ENCODE results near the gene ATP8B3. TPM values are rescaled to one million over a fixed set of nuclear protein-coding genes. Genes with fewer than 3 reads are reported as not detected.

ATP8B3 gene
- total and polyA plus RNA-seq, 8 donors, result 0.15 to 1.4 (median 0.80) TPM; not detected in 4

GRCh38 chr19:1837625-1838105, 25.6 kb upstream of the ATP8B3 start:
- intact Hi-C loops (cut with DNase I; ENCODE audit: low total_unique reads), result no loop called here
- H3K9me3 ChIP-seq, result no peaks in the 10 kb centered on the region
- peaks cover 16 to 89% (median 78%) of the 10 kb centered on the region in 4 donors for H3K4me1 ChIP-seq
- 25 to 29% (median 26%) methylated on average over 19 to 23 of the region's 23 CpGs for WGBS, 5 donors
- TF ChIP-seq EP300 (IDR thresholded peaks at IDR 0.05), result no peak
- no peak for TF ChIP-seq POLR2AphosphoS5 (IDR thresholded peaks at IDR 0.05)
- no peak for TF ChIP-seq POLR2A (IDR thresholded peaks at IDR 0.05)
- TF ChIP-seq, protein P1, sequence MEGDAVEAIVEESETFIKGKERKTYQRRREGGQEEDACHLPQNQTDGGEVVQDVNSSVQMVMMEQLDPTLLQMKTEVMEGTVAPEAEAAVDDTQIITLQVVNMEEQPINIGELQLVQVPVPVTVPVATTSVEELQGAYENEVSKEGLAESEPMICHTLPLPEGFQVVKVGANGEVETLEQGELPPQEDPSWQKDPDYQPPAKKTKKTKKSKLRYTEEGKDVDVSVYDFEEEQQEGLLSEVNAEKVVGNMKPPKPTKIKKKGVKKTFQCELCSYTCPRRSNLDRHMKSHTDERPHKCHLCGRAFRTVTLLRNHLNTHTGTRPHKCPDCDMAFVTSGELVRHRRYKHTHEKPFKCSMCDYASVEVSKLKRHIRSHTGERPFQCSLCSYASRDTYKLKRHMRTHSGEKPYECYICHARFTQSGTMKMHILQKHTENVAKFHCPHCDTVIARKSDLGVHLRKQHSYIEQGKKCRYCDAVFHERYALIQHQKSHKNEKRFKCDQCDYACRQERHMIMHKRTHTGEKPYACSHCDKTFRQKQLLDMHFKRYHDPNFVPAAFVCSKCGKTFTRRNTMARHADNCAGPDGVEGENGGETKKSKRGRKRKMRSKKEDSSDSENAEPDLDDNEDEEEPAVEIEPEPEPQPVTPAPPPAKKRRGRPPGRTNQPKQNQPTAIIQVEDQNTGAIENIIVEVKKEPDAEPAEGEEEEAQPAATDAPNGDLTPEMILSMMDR (IDR thresholded peaks at IDR 0.05), result peak in 5 of 7 experiments; percentile 70 to 91 (median 81)
- no peak overlapping the region for H3K4me3 ChIP-seq
- no peak overlapping the region for H3K27ac ChIP-seq
- peak; percentile 48 to 74 for DNase-seq
- no peaks in the 10 kb centered on the region for H3K27me3 ChIP-seq
- H3K36me3 ChIP-seq, result peaks cover 3 to 21% (median 19%) of the 10 kb centered on the region in 4 donors

DNA sequence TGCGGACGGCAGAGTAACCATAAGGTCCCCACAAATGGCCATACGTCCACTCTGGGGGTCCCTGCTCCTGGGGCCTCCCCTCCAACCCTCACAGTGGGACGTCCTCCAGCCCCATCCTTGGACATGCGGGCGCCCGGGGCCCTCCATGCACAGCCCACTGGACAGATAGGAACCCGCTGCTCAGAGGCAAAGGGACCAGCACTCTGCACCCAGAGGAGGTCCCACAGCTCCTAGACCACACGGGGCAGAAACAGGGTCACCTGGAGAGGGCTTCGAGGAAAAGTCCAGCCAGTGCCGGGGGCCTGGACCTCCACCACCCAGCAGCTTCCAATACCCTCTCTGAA, 25.1 kb upstream of the ATP8B3 start:
- peaks cover 12 to 84% (median 73%) of the 10 kb centered on the region in 4 donors for H3K4me1 ChIP-seq
- intact Hi-C loops (cut with DNase I; ENCODE audit: low total_unique reads), result no loop called here
- no peak overlapping the region for H3K27ac ChIP-seq
- no peak for DNase-seq
- no peak overlapping the region for H3K4me3 ChIP-seq
- no peaks in the 10 kb centered on the region for H3K9me3 ChIP-seq
- H3K36me3 ChIP-seq, result peaks cover 3 to 23% (median 22%) of the 10 kb centered on the region in 4 donors
- WGBS, 5 donors, result 79 to 86% (median 81%) methylated on average over 7 to 11 of the region's 11 CpGs
- no peaks in the 10 kb centered on the region for H3K27me3 ChIP-seq
- TF ChIP-seq, protein P1 (IDR thresholded peaks at IDR 0.05), result no peak
- TF ChIP-seq EP300 (IDR thresholded peaks at IDR 0.05), result no peak
- TF ChIP-seq POLR2A (IDR thresholded peaks at IDR 0.05), result no peak
- TF ChIP-seq POLR2AphosphoS5 (IDR thresholded peaks at IDR 0.05), result no peak

GRCh38 chr19:1836458-1837221, 24.6 kb upstream of the ATP8B3 start:
- no peak for DNase-seq
- Histone ChIP-seq H3K9me3 (no peaks in the 10 kb centered on the region), H3K36me3 (peaks cover 3 to 28% (median 25%) of the 10 kb centered on the region in 4 donors), H3K27ac (no peak overlapping the region), H3K4me1 (peaks cover 12 to 80% (median 70%) of the 10 kb centered on the region in 4 donors), H3K27me3 (no peaks in the 10 kb centered on the region), H3K4me3 (no peak overlapping the region)
- TF ChIP-seq, protein P1 (IDR thresholded peaks at IDR 0.05), result no peak
- intact Hi-C loops (cut with DNase I; ENCODE audit: low total_unique reads), result no loop called here
- WGBS, 5 donors, result 89 to 91% (median 91%) methylated on average over 30 to 31 of the region's 31 CpGs

DNA sequence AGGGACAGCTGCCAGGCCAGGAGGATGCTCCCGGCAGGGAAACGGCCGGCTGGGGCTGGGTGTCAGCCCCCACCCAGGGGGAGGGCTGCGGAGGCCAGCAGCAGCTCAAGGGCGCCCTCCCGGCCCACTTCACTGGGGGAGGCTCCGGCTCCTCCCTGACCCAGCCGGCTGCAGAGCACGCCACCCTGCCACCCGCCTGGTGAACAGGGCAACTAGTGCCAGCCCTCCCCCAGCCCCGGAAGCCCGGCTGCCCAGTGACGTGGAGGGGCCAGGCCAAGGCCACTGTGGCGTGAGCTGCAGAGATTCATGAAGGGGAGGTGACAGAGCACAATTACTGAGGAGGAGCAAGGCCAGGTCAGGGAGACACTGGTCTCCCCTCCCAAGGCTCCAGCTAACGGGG, 21.5 kb upstream of the ATP8B3 start:
- no peak overlapping the region for H3K4me3 ChIP-seq
- WGBS, 5 donors, result 72 to 87% (median 77%) methylated on average over 6 to 15 of the region's 15 CpGs
- no peaks in the 10 kb centered on the region for H3K9me3 ChIP-seq
- H3K4me1 ChIP-seq, result peaks cover 12 to 72% (median 49%) of the 10 kb centered on the region in 4 donors
- TF ChIP-seq, protein P1 (IDR thresholded peaks at IDR 0.05), result no peak
- TF ChIP-seq POLR2A (IDR thresholded peaks at IDR 0.05) (no peak), POLR2AphosphoS5 (IDR thresholded peaks at IDR 0.05) (no peak), EP300 (IDR thresholded peaks at IDR 0.05) (no peak)
- H3K27ac ChIP-seq, result no peak overlapping the region
- no peaks in the 10 kb centered on the region for H3K27me3 ChIP-seq
- intact Hi-C loops (cut with DNase I; ENCODE audit: low total_unique reads), result no loop called here
- no peak for DNase-seq
- peaks cover 3 to 41% (median 33%) of the 10 kb centered on the region in 4 donors for H3K36me3 ChIP-seq
